ENCODE measurements around the gene GP1BB. TPM values are rescaled to one million over a fixed set of nuclear protein-coding genes. Genes with fewer than 3 reads are reported as not detected.

GP1BB gene
- total RNA-seq, 1 donor from 2014 or later, result not detected

DNA sequence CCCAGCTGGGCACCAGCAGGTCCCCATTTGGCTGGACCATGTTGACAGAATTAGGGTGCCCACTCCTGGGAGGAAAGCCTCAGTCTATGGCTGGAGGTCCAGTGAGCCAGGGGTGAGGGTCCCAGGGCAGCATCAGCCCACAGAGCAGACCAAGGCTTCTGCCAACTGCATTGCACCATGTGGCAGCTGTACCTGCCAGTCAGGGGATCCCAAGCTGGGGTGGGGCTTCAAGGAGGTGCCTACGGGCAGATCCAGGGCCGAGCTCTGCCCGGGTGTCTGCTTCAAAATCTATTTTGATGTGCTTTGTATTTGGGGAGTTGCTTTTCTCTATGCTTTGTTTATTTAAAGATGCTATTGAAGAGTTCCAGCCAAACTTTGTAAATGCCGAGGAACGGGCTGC is 10.4 kb downstream of the GP1BB start:
- H3K27ac ChIP-seq (replicated peaks), result no peak overlapping the region
- intact Hi-C loops (cut with micrococcal nuclease), result loop anchor here (5.0 kb wide), 1 partner anchor 179 kb away; no protein-coding TSS in a partner anchor
- no peak overlapping the region for H3K4me3 ChIP-seq
- H3K9me3 ChIP-seq (replicated peaks), result no peaks in the 10 kb centered on the region
- TF ChIP-seq, protein P1, sequence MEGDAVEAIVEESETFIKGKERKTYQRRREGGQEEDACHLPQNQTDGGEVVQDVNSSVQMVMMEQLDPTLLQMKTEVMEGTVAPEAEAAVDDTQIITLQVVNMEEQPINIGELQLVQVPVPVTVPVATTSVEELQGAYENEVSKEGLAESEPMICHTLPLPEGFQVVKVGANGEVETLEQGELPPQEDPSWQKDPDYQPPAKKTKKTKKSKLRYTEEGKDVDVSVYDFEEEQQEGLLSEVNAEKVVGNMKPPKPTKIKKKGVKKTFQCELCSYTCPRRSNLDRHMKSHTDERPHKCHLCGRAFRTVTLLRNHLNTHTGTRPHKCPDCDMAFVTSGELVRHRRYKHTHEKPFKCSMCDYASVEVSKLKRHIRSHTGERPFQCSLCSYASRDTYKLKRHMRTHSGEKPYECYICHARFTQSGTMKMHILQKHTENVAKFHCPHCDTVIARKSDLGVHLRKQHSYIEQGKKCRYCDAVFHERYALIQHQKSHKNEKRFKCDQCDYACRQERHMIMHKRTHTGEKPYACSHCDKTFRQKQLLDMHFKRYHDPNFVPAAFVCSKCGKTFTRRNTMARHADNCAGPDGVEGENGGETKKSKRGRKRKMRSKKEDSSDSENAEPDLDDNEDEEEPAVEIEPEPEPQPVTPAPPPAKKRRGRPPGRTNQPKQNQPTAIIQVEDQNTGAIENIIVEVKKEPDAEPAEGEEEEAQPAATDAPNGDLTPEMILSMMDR (IDR thresholded peaks at IDR 0.05; ENCODE audit: borderline replicate concordance), result no peak
- H3K36me3 ChIP-seq, result no peaks in the 10 kb centered on the region
- no peak for DNase-seq
- peaks cover 25% of the 10 kb centered on the region for H3K4me1 ChIP-seq
- peaks cover 39% of the 10 kb centered on the region for H3K27me3 ChIP-seq (ENCODE audit: low read depth)

DNA sequence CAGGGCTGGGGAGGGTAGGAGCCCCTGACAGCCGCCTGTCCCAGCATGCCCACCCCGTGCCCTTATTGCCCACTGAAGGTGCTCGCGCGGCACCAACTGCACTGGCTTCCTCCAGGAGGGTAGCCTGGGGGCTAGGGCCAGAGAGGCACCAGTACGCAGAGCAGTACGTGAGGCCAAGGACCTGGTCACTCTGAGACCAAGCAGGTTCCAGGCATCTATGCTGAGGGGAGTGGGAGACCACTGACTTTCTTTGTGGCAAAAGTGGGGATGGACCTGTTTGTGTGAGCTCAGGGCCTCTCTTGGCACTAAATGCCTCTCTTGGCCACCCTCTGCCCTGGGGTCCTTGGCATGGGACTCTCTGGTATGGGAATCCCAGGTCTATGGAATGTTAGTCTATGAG is 10.8 kb downstream of the GP1BB start:
- intact Hi-C loops (cut with micrococcal nuclease), result loop anchor here (5.0 kb wide), 1 partner anchor 178 kb away; no protein-coding TSS in a partner anchor
- TF ChIP-seq, protein P1 (IDR thresholded peaks at IDR 0.05; ENCODE audit: borderline replicate concordance), result no peak
- Histone ChIP-seq H3K4me3 (no peak overlapping the region), H3K4me1 (peaks cover 25% of the 10 kb centered on the region), H3K27ac (replicated peaks) (no peak overlapping the region), H3K27me3 (ENCODE audit: low read depth) (peaks cover 43% of the 10 kb centered on the region), H3K36me3 (no peaks in the 10 kb centered on the region), H3K9me3 (replicated peaks) (no peaks in the 10 kb centered on the region)
- no peak for DNase-seq

DNA sequence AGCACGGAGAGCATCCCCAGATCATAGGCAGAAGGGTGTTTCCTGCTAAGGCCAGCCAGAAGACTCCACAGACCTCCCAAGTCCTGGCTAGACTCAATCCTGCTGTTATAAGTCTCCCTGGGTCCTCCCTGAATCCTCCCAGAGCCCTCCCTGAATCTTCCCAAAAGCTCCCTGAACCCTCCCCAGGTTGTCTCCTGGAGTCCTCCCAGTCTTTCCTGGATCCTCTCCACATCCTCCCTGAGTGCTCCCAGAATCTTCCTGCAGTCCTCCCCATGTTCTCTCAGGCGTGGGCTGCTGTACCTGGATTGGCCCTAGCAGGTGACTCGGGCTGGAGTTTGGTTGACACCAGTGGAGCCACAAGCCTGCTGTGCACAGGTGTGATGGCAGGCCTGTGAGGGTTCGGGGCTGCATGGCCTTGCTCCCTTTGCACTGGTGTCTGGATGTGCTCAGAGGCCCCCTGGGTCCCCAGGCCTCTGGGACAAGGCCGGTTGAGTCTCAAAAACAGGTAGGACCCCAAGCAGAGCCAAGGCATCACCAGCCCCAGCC is 11.6 kb downstream of the GP1BB start:
- intact Hi-C loops (cut with micrococcal nuclease), result loop anchor here (5.0 kb wide), 1 partner anchor 177 kb away; no protein-coding TSS in a partner anchor
- no peaks in the 10 kb centered on the region for H3K36me3 ChIP-seq
- H3K4me3 ChIP-seq, result no peak overlapping the region
- H3K4me1 ChIP-seq, result peaks cover 25% of the 10 kb centered on the region
- DNase-seq, result no peak
- H3K27me3 ChIP-seq (ENCODE audit: low read depth), result peaks cover 47% of the 10 kb centered on the region
- H3K9me3 ChIP-seq (replicated peaks), result no peaks in the 10 kb centered on the region
- no peak overlapping the region for H3K27ac ChIP-seq (replicated peaks)
- TF ChIP-seq, protein P1 (IDR thresholded peaks at IDR 0.05; ENCODE audit: borderline replicate concordance), result no peak

DNA sequence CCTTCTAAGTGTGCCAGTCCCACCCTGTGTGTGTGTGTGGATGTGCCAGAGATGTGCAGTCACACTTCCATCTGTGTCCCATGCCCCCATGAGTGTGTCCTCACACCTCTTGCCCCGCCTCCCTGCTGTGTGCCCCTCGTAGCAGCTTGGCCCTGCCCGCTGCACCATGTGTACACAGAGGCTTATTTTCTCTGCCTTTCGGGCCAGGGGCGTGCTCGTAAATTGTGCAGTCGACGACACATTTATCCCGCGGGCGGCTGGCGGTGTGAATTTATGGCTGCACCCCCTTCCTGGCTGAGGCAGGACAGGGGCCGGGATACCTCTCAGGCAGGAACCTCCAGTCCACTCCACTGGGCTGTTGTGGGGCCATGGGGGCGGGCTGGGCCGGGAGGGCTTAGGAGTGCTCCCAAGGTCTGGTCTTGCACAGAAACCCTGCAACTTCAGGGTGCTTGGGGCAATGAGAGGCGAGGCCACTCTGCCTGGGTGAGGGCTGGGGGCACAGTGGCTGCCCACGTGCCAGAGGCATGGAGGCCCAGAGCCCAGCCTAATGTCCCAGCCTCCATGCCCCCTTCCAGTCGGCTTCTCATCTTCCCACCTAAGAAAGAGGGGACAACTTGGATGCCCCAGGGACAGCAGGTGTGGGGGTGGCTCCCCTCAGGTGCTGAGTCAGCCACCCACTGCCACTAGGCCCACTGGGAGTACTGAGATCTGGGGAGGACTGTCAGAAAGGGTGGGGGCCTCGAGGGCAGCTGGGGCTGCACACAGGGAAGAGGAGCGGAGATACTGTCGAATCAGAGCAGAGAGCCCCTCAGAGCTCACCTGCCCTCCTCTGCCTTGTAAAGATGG is 12.5 kb downstream of the GP1BB start:
- Histone ChIP-seq H3K9me3 (replicated peaks) (no peaks in the 10 kb centered on the region), H3K27me3 (ENCODE audit: low read depth) (peaks cover 46% of the 10 kb centered on the region), H3K36me3 (no peaks in the 10 kb centered on the region), H3K4me1 (peaks cover 18% of the 10 kb centered on the region), H3K27ac (replicated peaks) (no peak overlapping the region), H3K4me3 (no peak overlapping the region)
- intact Hi-C loops (cut with micrococcal nuclease), result no loop called here
- DNase-seq, result no peak
- TF ChIP-seq, protein P1 (IDR thresholded peaks at IDR 0.05; ENCODE audit: borderline replicate concordance), result no peak

DNA sequence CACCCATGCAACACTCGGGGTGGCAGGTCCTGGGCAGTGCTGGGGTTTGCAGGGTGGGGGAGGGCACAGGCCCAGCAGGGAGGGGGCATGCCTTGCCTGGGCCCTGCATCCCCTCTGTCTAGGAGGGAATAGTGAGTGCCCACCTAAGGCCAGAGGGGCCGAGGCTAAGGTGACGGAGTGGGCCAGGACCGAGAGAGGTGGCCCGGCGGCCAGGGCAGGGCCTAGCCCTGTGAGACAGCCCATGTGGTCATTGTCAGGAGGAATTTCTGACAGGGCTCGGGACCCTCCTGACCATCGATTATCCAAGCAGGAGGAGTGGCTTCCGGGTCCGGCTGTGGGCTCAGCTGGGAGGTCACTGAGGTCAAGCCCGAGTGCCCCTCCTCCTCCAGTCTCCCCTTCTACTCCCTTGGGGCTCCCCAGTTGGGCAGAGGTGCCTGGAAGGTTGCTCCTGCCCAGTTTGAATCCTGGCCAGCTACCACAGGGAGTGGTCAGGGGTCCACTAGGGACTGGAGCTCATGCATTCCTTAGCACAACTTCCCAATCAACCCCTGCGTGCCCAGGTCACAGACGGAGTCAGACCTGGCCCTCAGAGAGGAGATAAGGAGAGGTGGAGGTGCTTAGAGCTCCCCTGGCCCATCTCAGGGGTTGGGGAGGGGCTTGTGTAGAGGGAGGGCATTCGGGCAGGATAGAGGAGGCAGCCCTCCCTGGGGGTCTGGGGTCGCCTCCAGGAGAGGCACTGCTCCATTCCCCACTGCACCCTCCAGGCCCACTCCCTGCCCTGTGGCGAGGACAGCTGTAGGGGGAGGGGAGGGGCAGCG is 14.7 kb downstream of the GP1BB start:
- intact Hi-C loops (cut with micrococcal nuclease), result no loop called here
- H3K4me3 ChIP-seq, result no peak overlapping the region

More for the DNA sequence above, 14.7 kb downstream of the GP1BB start:
- Histone ChIP-seq H3K27me3 (ENCODE audit: low read depth) (peaks cover 37% of the 10 kb centered on the region), H3K4me1 (peaks cover 15% of the 10 kb centered on the region), H3K36me3 (no peaks in the 10 kb centered on the region), H3K27ac (replicated peaks) (peak overlapping the region; percentile 30), H3K9me3 (replicated peaks) (no peaks in the 10 kb centered on the region)
- TF ChIP-seq, protein P1 (IDR thresholded peaks at IDR 0.05; ENCODE audit: borderline replicate concordance), result no peak
- DNase-seq, result no peak
